Endothelial cell (in vitro differentiated cells): ENCODE measurements around the gene AGAP2. TPM values are rescaled to one million over a fixed set of nuclear protein-coding genes. Genes with fewer than 3 reads are reported as not detected.

Experiments
- DNase-seq: peaks from one replicate; pipeline ENCODE4 v3.0.0; 2021; ENCODE audit warnings: low spot score
- H3K27ac Mint-ChIP-seq: one replicate; pipeline ENCODE4 v1.8.0; 2021; ENCODE audit warnings: mixed read lengths, inconsistent platforms; ENCODE audit not compliant: unreplicated experiment
- H3K27me3 Mint-ChIP-seq: one replicate; pipeline ENCODE4 v1.8.0; 2021; ENCODE audit warnings: mild to moderate bottlenecking, moderate library complexity, mixed read lengths, inconsistent platforms; ENCODE audit not compliant: unreplicated experiment
- H3K36me3 Mint-ChIP-seq: one replicate; pipeline ENCODE4 v1.8.0; 2021; ENCODE audit warnings: mild to moderate bottlenecking, low read depth, mixed read lengths, inconsistent platforms; ENCODE audit not compliant: unreplicated experiment
- H3K4me1 Mint-ChIP-seq: one replicate; pipeline ENCODE4 v1.8.0; 2021; ENCODE audit warnings: mild to moderate bottlenecking, mixed read lengths, inconsistent platforms; ENCODE audit not compliant: unreplicated experiment
- H3K4me3 Mint-ChIP-seq: one replicate; pipeline ENCODE4 v1.8.0; 2021; ENCODE audit warnings: mild to moderate bottlenecking, mixed read lengths, inconsistent platforms; ENCODE audit not compliant: unreplicated experiment
- H3K9me3 Mint-ChIP-seq: one replicate; pipeline ENCODE4 v1.8.0; 2021; ENCODE audit warnings: mixed read lengths, inconsistent platforms; ENCODE audit not compliant: unreplicated experiment
- CTCF ChIP-seq: fragments of 200-600 bp; sonication (generic); IDR thresholded peaks from one replicate; pipeline ENCODE4 v1.5.0; 2021; ENCODE audit warnings: antibody characterized with exemption; ENCODE audit not compliant: unreplicated experiment
- total RNA-seq: library from RNA; stranded (reverse); fragmentation: NEBNext Ultra II Directional; extraction: Animal tissue kit (Norgen Biotek cat#: 25700); gene quantifications from one replicate; pipeline ENCODE4 v1.2.1, GENCODE V29; 2021; ENCODE audit not compliant: unreplicated experiment

Gene AGAP2
- total RNA-seq, 1 donor from 2014 or later, result 27.0 TPM

- Mint-ChIP-seq H3K36me3 (peaks cover 20% of the 10 kb centered on the region), H3K27me3 (no peaks in the 10 kb centered on the region), H3K9me3 (no peaks in the 10 kb centered on the region), H3K4me3 (no peak overlapping the region), H3K4me1 (no peaks in the 10 kb centered on the region), H3K27ac (no peak overlapping the region)
- no peak for TF ChIP-seq CTCF
- no peak for DNase-seq
These were observed 30.2 kb downstream of the AGAP2 start for GRCh38 chr12:57708296-57708695.

- TF ChIP-seq CTCF, result no peak
- Mint-ChIP-seq H3K27me3 (no peaks in the 10 kb centered on the region), H3K4me3 (no peak overlapping the region), H3K4me1 (no peaks in the 10 kb centered on the region), H3K36me3 (peaks cover 31% of the 10 kb centered on the region), H3K27ac (no peak overlapping the region), H3K9me3 (no peaks in the 10 kb centered on the region)
- no peak for DNase-seq
These were observed 31.3 kb downstream of the AGAP2 start for GRCh38 chr12:57707250-57707649.

GRCh38 chr12:57700317-57700716 lies 38.2 kb downstream of the AGAP2 start:
- H3K36me3 Mint-ChIP-seq, result peaks cover 66% of the 10 kb centered on the region
- TF ChIP-seq CTCF, result no peak
- peaks cover 3% of the 10 kb centered on the region for H3K27me3 Mint-ChIP-seq
- H3K4me3 Mint-ChIP-seq, result peak overlapping the region; percentile 24
- H3K27ac Mint-ChIP-seq, result no peak overlapping the region
- no peaks in the 10 kb centered on the region for H3K9me3 Mint-ChIP-seq
- no peaks in the 10 kb centered on the region for H3K4me1 Mint-ChIP-seq
- no peak for DNase-seq

- Mint-ChIP-seq H3K36me3 (peaks cover 55% of the 10 kb centered on the region), H3K27me3 (peaks cover 3% of the 10 kb centered on the region), H3K27ac (no peak overlapping the region), H3K4me1 (no peaks in the 10 kb centered on the region), H3K9me3 (no peaks in the 10 kb centered on the region), H3K4me3 (no peak overlapping the region)
- DNase-seq, result no peak
- no peak for TF ChIP-seq CTCF
These were observed 40.1 kb downstream of the AGAP2 start for GRCh38 chr12:57698414-57698813.

GRCh38 chr12:57697076-57697475 lies 41.5 kb downstream of the AGAP2 start:
- H3K36me3 Mint-ChIP-seq, result peaks cover 42% of the 10 kb centered on the region
- peak overlapping the region; percentile 14 for H3K4me3 Mint-ChIP-seq
- no peaks in the 10 kb centered on the region for H3K4me1 Mint-ChIP-seq
- TF ChIP-seq CTCF, result no peak
- H3K27ac Mint-ChIP-seq, result peak overlapping the region; percentile 52
- no peaks in the 10 kb centered on the region for H3K9me3 Mint-ChIP-seq
- DNase-seq, result no peak
- peaks cover 3% of the 10 kb centered on the region for H3K27me3 Mint-ChIP-seq
